ENCODE data around the gene ZNF592. TPM values are rescaled to one million over a fixed set of nuclear protein-coding genes. Genes with fewer than 3 reads are reported as not detected.

ZNF592 gene
- total and polyA plus RNA-seq, 9 of the 15 experiments (the other 6 are each of a cell fraction or from before 2014, with no cell fraction given) = 0.88 to 23.8 (median 7.4) TPM

GRCh38 chr15:84699538-84700191, 48.7 kb upstream of the ZNF592 start:
- Histone ChIP-seq H3K9ac (ENCODE audit: insufficient read depth in 1 of 2, low read depth in 2 of 2, low read length in 2 of 2) (no peak overlapping the region), H3K4me2 (ENCODE audit: insufficient read depth, low read length) (no peak overlapping the region), H3K36me3 (ENCODE audit: control insufficient read depth, insufficient read depth, low read length) (peaks cover 23% of the 10 kb centered on the region; the same call in 2 of the 3 replicates), H4K20me1 (replicated peaks; ENCODE audit: control insufficient read depth, insufficient read depth, low read length) (peaks cover 20% of the 10 kb centered on the region), H3K4me3 (no peak overlapping the region), H3K9me1 (ENCODE audit: control insufficient read depth, insufficient read depth, low read length) (no peaks in the 10 kb centered on the region), H3K27ac (ENCODE audit: extremely low read depth, low read depth, low read length) (no peak overlapping the region), H3K4me1 (replicated peaks in 1 of 2; ENCODE audit: control insufficient read depth in 2 of 2, insufficient read depth in 2 of 2, low read length in 2 of 2) (no peaks in the 10 kb centered on the region), H2AFZ (ENCODE audit: low read depth, low read length) (no peak overlapping the region), H3K27me3 (ENCODE audit: control insufficient read depth in 2 of 2, insufficient read depth in 2 of 2, low read length in 2 of 2) (no peaks in the 10 kb centered on the region), H3K79me2 (ENCODE audit: control insufficient read depth, insufficient read depth, low read length) (peaks cover 95% of the 10 kb centered on the region), H3K9me3 (replicated peaks; ENCODE audit: control insufficient read depth, insufficient read depth, low read depth, low read length) (no peaks in the 10 kb centered on the region)
- in situ Hi-C loops (cut with MboI) (no loop called here), intact Hi-C loops (cut with micrococcal nuclease) (no loop called here)
- ChIA-PET POLR2A (interaction anchor here (0.7 to 1.6 kb wide), 2 partner anchors 14 to 216 kb away, joined by 3 to 5 read pairs; no protein-coding TSS in a partner anchor), CTCF (ENCODE audit: low intra/inter-chr PET ratio) (no interaction called here)
- ATAC-seq (no peak; the same call in 1 of the 3 replicates), FAIRE-seq (no peak), DNase-seq (ENCODE audit: extremely low read depth in 1 of 4, low spot score in 3 of 4) (no peak)
- no TSS peak for BruUV-seq (replicated peaks)
- no peak for TF ChIP-seq ZNF707 (CRISPR knock-in tag; conservative IDR thresholded peaks at IDR 0.05)
- TF ChIP-seq DPF2 (IDR thresholded peaks at IDR 0.05) = no peak
- TF ChIP-seq ZNF778 (CRISPR knock-in tag; IDR thresholded peaks at IDR 0.05) = no peak
- TF ChIP-seq IFI16 (CRISPR knock-in tag; IDR thresholded peaks at IDR 0.05) = no peak
- no peak for TF ChIP-seq SNAPC5 (CRISPR knock-in tag; IDR thresholded peaks at IDR 0.05)
- no peak for TF ChIP-seq LEF1 (IDR thresholded peaks at IDR 0.05)
- no peak for TF ChIP-seq THAP12 (CRISPR knock-in tag; IDR thresholded peaks at IDR 0.05)
- no peak for TF ChIP-seq JUN (IDR thresholded peaks at IDR 0.05; ENCODE audit: borderline replicate concordance, low read depth, low read length)
- TF ChIP-seq JUN (CRISPR knock-in tag; IDR thresholded peaks at IDR 0.05; ENCODE audit: borderline replicate concordance) = no peak
- TF ChIP-seq NCOR1 (IDR thresholded peaks at IDR 0.05) = no peak
- TF ChIP-seq E2F5 (CRISPR knock-in tag; IDR thresholded peaks at IDR 0.05) = no peak
- TF ChIP-seq PYGO2 (tag; IDR thresholded peaks at IDR 0.05) = no peak
- no peak for TF ChIP-seq CLOCK (CRISPR knock-in tag; IDR thresholded peaks at IDR 0.05; ENCODE audit: borderline replicate concordance)
- no peak for TF ChIP-seq NKRF (IDR thresholded peaks at IDR 0.05; ENCODE audit: borderline replicate concordance)
- TF ChIP-seq RFX5 (IDR thresholded peaks at IDR 0.05; ENCODE audit: low read depth, low read length) = no peak
- 78% methylated on average over 7 of the region's 8 CpGs for WGBS (ENCODE audit: insufficient coverage, low coverage, missing lambda C conversion rate)

Data from K562 (cell line).